GM20431 (cell line): ENCODE results near the gene RFX8.
"Not testable (repeated sequence)": the region's sequence is repeated elsewhere in the genome, so short reads cannot be mapped to it uniquely, and the experiment has no call there.

Experiments
- in situ Hi-C: fragments of 300-500 bp; cut with MseI, MboI; formaldehyde crosslinking; loops from one replicate; pipeline ENCODE4 v1.15.0; 2020; ENCODE audit warnings: low sequenced_read_pairs; ENCODE audit not compliant: unreplicated experiment

RFX8 gene

DNA sequence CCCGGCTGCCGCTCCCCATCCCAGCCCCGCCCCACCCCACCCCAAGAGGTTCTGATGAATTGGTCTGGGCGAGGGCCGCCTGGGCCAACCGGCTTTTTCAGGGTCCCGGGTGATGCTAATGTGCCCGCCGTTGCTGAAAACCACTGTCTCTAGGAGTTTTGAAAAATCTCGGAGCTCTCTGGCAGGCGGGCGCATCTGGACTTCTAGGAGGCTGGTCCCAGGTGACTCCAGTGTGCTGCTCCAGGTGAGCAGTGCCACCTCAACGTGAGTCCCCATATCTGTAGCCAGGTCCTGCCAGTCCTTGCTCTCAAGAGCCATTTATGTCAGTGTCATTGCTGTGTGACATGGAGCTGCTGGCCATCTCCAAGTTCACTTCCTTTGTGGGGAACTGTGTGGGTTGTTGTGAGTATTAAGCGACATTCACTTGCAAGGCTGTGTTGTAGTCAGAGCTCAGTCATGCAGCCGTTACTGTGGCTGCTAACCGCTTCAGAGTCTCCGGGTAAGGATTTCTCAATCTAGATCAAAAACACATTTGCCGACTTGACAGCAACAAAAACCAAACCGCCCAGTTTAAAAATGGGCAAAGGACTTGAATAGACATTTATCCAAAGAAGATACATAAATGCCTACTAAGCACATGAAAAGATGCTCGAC lies at the start of gene RFX8:
Gene RFX8 (minus strand): TSS at position 382 of the 654 bp plus-strand sequence. CDS start 8,264 bp downstream, outside the sequence.
- in situ Hi-C loops, result no loop called here

DNA sequence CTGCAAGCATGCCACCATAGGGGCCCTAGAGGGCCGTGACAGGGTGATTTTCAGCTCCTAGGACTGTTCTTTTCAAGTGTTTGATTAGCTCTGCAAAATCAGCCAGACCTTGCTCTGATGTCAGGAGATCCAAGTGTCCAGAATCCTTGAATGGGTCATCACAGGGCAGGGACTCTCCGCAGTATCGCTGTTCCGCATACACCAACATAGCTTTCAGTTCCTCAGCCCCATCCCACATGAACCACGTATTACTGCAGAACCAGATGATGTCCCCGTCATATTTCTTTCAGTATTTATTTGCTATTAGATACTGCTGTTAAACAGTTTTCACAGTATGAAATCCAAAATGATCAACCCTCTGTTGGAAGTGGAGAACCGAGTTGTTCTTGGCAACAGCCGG lies 46.6 kb upstream of the RFX8 start:
- in situ Hi-C loops, result no loop called here

- in situ Hi-C loops, result no loop called here
Measured at GRCh38 chr2:101520246-101520645, 45.3 kb upstream of the RFX8 start.

DNA sequence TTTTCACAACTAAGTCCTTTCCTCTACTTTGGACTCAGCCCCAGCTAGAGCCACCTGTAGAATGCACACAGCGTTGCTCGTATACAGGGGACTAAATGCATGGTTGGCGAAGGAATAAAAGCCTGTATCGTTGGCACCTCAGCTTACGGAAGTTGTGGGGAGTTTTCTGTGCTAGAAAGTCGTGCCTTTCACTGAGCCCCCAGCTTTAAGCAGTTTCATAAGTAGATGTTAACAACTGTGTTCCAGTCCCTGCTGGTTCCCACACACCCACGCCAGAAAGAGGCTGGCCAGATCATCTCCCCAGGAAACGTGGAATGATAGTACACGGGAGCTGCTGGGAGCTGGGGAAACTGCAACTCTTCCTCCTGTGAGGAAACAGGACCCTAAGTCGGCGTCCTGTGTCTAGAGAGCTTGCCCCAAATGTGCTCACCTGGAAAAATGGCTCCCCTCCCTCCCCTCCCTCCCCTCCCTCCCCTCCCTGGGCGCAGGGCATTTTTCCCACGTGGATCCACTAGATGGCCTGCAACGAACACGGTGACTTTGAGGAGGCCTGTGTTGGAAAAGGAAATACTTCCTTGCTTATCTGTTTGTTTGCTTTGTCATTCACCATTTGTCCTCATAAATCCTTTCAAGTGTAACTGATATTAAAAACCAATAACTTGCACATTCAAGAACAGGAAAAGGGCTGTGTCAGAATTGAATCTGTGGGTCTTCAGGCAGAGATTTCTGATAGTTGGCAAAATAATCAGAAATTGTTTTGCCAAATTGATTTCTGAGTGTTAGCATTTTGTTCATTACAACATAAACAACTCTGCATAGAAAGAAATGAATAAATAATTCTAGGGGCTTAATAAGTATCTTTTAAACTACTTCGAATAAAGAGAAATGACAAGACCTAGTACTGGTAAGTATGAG lies 43.9 kb upstream of the RFX8 start:
- in situ Hi-C loops, result no loop called here

GRCh38 chr2:101517758-101518271 lies 42.9 kb upstream of the RFX8 start:
- in situ Hi-C loops, result no loop called here

GRCh38 chr2:101516823-101517690 lies 42.1 kb upstream of the RFX8 start:
- in situ Hi-C loops, result no loop called here

- in situ Hi-C loops, result no loop called here
Measured at GRCh38 chr2:101516349-101516748, 41.4 kb upstream of the RFX8 start.

- in situ Hi-C loops, result no loop called here
Measured at GRCh38 chr2:101515477-101515876, 40.6 kb upstream of the RFX8 start.

DNA sequence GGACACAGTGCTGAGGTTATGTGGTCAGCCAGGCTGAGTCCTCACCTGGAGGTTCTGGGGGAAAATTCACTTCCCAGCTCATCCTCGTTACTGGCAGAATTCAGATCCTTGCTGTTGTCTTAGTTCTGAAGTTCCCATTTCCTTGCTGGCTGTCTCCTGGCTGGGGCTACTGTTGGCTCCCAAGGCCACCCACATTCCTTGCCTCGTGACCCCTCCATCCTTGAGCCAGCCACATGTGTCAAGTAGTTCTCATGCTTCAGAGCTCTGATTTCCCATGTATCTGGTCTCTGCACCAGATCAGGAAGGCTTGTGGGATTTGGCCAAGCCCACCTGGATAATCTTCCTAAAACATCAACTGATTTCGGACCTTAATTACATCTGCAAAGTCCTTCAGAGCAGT lies 38.1 kb upstream of the RFX8 start:
- in situ Hi-C loops, result no loop called here

- in situ Hi-C loops, result no loop called here
Measured at GRCh38 chr2:101511381-101511780, 36.5 kb upstream of the RFX8 start.

DNA sequence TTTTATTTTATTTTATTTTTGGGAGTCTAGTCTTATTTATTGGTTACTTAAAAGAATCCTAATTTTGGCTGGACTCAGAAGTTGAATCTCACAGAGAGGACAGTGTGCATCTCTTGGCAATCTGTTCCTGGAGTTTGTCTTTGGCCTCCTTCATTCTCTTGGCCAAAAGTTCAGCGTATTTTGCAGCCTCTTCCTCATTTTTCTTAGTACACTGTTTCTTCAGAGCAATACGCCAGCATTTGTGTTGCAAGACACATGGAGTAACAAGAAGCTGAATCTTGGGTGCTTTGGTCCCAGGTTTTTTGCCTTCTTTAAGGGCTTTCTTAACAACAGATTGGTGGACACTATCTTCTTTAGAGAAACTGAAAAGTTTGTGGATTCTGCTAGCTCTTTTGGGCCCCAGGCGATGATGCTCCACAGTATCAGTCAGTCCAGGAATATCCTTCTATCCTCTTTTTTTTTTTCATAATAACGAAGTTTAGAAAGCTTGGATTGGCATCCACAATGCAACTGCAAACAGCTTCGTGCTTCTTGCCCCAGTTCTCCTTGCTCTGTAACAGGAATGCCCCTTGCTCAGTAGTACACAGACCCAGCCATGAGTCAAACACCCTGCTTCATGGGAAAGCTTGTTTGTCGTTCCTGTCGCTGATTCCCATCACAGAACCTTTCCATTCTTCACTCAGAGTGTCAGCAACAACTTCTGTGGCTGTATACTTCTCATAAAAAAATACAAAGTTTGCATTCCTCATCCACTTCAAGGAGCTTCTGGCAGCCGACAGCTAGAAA lies 34.8 kb upstream of the RFX8 start:
- in situ Hi-C loops, result no loop called here

DNA sequence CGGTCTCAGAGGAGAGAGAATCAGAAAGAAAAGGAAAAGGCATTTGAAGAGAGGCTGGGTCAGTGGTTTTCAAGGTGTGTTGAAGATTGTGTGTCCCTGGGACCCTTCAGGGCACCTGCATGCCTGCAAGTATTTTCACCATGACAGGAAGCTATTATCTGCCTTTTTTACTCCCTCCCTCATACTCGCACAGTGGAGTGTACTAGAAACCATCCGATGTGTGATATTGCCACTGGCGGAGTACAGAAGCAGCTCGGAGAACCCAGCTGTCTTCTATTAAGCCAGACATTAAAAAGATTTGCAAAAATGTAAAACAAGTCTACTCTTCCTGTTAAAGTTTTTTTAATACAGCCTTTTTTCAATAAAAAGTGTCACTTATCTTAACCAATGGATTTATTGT lies 33.7 kb upstream of the RFX8 start:
- in situ Hi-C loops, result no loop called here

- in situ Hi-C loops, result not testable (repeated sequence)
Measured at GRCh38 chr2:101505276-101505675, 30.4 kb upstream of the RFX8 start.

GRCh38 chr2:101504744-101505143 lies 29.8 kb upstream of the RFX8 start:
- in situ Hi-C loops, result not testable (repeated sequence)

DNA sequence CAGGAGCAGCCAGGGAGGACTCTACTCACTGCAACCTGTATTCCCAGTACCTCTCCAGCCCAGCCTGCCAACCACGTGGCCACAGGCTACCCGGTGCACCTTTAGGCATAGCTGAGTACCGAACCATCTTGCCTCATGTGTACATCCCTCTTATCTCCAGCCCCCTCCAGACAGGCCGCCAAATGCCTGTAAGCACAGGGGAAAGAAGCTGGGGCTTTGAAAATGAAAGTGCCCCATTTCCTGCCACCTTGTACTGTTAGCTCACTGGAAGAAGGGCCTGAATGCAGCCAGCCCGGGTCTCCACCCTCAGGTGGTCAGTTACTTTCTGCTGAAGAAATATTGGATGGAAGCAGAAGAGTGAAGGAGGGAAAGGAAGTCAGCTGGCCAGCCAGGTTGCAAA lies 27.2 kb upstream of the RFX8 start:
- in situ Hi-C loops, result no loop called here

DNA sequence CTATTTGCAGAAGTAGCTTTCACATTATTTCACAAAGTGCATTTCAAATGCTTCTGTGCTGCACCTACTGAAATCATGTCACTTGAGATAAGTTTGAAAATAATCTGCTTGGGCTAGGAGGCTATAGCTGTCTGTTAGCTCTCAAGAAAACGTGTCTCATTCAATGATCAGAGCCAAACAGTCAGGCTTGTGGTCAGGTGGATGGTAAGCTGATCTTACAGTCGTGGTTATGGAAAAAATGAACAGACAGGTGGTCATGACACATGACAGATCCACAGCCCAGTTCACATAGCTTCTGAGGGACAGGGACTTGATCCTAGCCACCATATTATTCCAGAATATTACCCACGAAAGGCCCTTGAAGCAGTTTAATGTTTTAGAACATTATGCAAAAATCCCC lies 26.5 kb upstream of the RFX8 start:
- in situ Hi-C loops, result no loop called here

DNA sequence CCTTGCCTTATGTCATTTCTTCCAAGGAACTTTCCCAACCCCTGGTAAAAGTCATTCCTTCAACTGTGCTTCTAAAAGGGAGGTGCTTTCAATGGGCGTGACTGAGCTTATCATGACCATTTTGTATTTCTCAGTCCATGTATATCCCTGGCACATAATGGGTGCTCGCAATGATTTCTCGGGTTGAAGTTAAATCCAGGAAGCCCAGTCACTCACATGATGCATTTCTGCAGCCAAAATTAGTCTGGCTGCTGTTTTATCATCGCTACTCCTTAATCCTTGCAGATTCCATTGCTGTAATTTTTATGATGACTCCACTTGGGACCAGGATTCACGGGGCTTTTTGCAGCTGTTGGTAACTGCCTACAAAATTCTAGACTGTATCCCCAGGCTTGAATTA lies 25.9 kb upstream of the RFX8 start:
- in situ Hi-C loops, result no loop called here

DNA sequence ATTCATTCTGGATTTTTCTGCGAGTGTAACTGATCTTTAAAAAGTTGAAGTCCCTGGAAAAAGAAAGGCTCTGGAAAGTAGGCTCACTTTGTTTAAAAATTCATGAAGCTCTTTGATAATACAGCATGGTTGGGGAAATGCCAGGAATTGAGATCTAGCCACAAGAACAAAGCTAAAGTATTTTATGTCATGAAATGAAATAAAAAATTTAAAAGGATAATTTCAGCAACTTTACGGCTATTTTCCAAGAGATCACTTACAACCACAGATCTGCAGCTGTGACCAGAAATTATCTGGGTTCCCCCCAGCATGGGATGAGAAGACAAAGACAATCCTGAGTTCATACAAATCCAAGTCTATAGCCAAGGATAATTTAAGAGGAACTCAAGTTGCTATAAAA lies 25.3 kb upstream of the RFX8 start:
- in situ Hi-C loops, result no loop called here

GRCh38 chr2:101496279-101496678 lies 21.4 kb upstream of the RFX8 start:
- in situ Hi-C loops, result no loop called here
